ENCODE data around the gene EN2. TPM values are rescaled to one million over a fixed set of nuclear protein-coding genes. Genes with fewer than 3 reads are reported as not detected.
A peak's percentile ranks its signal among the peaks of the same experiment; 100 is the strongest.

Gene EN2
- total and polyA plus RNA-seq, 2 of the 13 experiments (the other 11 are each of a cell fraction or from before 2014, with no cell fraction given) = not detected

- TF ChIP-seq ZNF280D (CRISPR knock-in tag; IDR thresholded peaks at IDR 0.05) (no peak), ZNF296 (CRISPR knock-in tag; conservative IDR thresholded peaks at IDR 0.05) (no peak), CCDC6 (CRISPR knock-in tag; IDR thresholded peaks at IDR 0.05) (no peak), TCF12 (IDR thresholded peaks at IDR 0.05) (no peak), TCF12 (CRISPR knock-in tag; IDR thresholded peaks at IDR 0.05) (no peak), EP300 (IDR thresholded peaks at IDR 0.05; ENCODE audit: low read depth in 2 of 2, low read length in 2 of 2) (no peak), EP300 (CRISPR knock-in tag; IDR thresholded peaks at IDR 0.05; ENCODE audit: borderline replicate concordance) (no peak), XRCC5 (optimal IDR thresholded peaks at IDR 0.05; ENCODE audit: low read length) (peak; percentile 44), PRDM10 (CRISPR knock-in tag; IDR thresholded peaks at IDR 0.05; ENCODE audit: low read depth) (no peak), KDM6A (CRISPR knock-in tag; IDR thresholded peaks at IDR 0.05; ENCODE audit: low read depth) (no peak), SAP130 (CRISPR knock-in tag; IDR thresholded peaks at IDR 0.05; ENCODE audit: low read depth) (no peak), PATZ1 (CRISPR knock-in tag; IDR thresholded peaks at IDR 0.05) (no peak), SP4 (CRISPR knock-in tag; IDR thresholded peaks at IDR 0.05) (no peak), ZNF790 (CRISPR knock-in tag; IDR thresholded peaks at IDR 0.05; ENCODE audit: borderline replicate concordance) (no peak), ZNF34 (CRISPR knock-in tag; IDR thresholded peaks at IDR 0.05; ENCODE audit: borderline replicate concordance) (no peak), XBP1 (CRISPR knock-in tag; IDR thresholded peaks at IDR 0.05) (no peak), RFX5 (IDR thresholded peaks at IDR 0.05; ENCODE audit: low read depth, low read length) (no peak), RAD21 (CRISPR knock-in tag; IDR thresholded peaks at IDR 0.05) (peak; percentile 16; the same call in 1 of the 2 replicates), CEBPB (IDR thresholded peaks at IDR 0.05; ENCODE audit: borderline replicate concordance, low read depth, low read length) (no peak), ZNF850 (CRISPR knock-in tag; conservative IDR thresholded peaks at IDR 0.05) (no peak)
These were observed 45.3 kb upstream of the EN2 start (continued) for GRCh38 chr7:155412416-155413253.

Measured in HepG2 (cell line).